PC-9 (cell line): ENCODE measurements around the gene CUZD1. TPM values are rescaled to one million over a fixed set of nuclear protein-coding genes. Genes with fewer than 3 reads are reported as not detected.

Experiments
- BruUV-seq: library from RNA; stranded (reverse); fragments of 400-500 nt; replicated peaks from 2 replicates; lab custom pipeline; 2021; lab: Mats Ljungman, UMichigan
- CTCF ChIA-PET: fragments of 300-600 bp; sonication (Branson Sonifier 250); formaldehyde crosslinking; loops from one replicate; lab custom pipeline; 2022; ENCODE audit warnings: antibody characterized with exemption; lab: Charles Lee
- POLR2A ChIA-PET: fragments of 300-600 bp; sonication (Branson Sonifier 250); formaldehyde crosslinking; loops from one replicate; lab custom pipeline; 2022; ENCODE audit warnings: antibody characterized with exemption; ENCODE audit not compliant: unreplicated experiment; lab: Charles Lee
- DNase-seq, 2 experiments: peaks; one replicate each; pipeline versions ENCODE4 v3.0.0 to v3.0.0-alpha.2; 2015 to 2022; ENCODE audit warnings: mixed read lengths in 1 of 2
- H2AFZ ChIP-seq: fragments of 200-600 bp; sonication (generic); 2 replicates; pipeline ENCODE4 v1.8.1; 2017; ENCODE audit warnings: antibody characterized with exemption
- H3F3A ChIP-seq: fragments of 200-600 bp; sonication (generic); 2 replicates; pipeline ENCODE4 v1.8.1; 2017; ENCODE audit warnings: antibody characterized with exemption, mild to moderate bottlenecking, low read depth; ENCODE audit not compliant: insufficient read depth
- H3K27ac ChIP-seq: fragments of 200-600 bp; sonication (generic); 2 replicates; pipeline ENCODE4 v1.6.1; 2016; ENCODE audit warnings: mixed run types
- H3K27me3 ChIP-seq: fragments of 200-600 bp; sonication (generic); 2 replicates; pipeline ENCODE4 v1.6.1; 2016; ENCODE audit warnings: low read depth, mixed run types; ENCODE audit not compliant: insufficient read depth
- H3K36me3 ChIP-seq: fragments of 200-600 bp; sonication (generic); 2 replicates; pipeline ENCODE4 v1.6.1; 2016; ENCODE audit warnings: low read depth, mixed run types
- H3K4me1 ChIP-seq: fragments of 200-600 bp; sonication (generic); replicated peaks from 2 replicates; pipeline ENCODE4 v1.6.1; 2016; ENCODE audit warnings: mixed run types; ENCODE audit not compliant: insufficient read depth
- H3K4me2 ChIP-seq: fragments of 200-600 bp; sonication (generic); 2 replicates; pipeline ENCODE4 v1.6.1; 2017; ENCODE audit warnings: mixed run types
- H3K4me3 ChIP-seq: fragments of 200-600 bp; sonication (generic); 2 replicates; pipeline ENCODE4 v1.6.1; 2016; ENCODE audit warnings: mixed run types
- H3K79me2 ChIP-seq: fragments of 200-600 bp; sonication (generic); 2 replicates; pipeline ENCODE4 v1.6.1; 2017; ENCODE audit warnings: low read depth, mixed run types
- H3K9me2 ChIP-seq: fragments of 200-600 bp; sonication (generic); 2 replicates; pipeline ENCODE4 v1.8.1; 2017; ENCODE audit warnings: mild to moderate bottlenecking; ENCODE audit not compliant: insufficient read depth
- H3K9me3 ChIP-seq: fragments of 200-600 bp; sonication (generic); 2 replicates; pipeline ENCODE4 v1.8.1; 2016; ENCODE audit warnings: low read depth; ENCODE audit not compliant: insufficient read depth
- H4K20me1 ChIP-seq: fragments of 200-600 bp; sonication (generic); 2 replicates; pipeline ENCODE4 v1.8.1; 2017; ENCODE audit not compliant: insufficient read depth
- EZH2 ChIP-seq: fragments of 200-600 bp; sonication (generic); IDR thresholded peaks from 2 replicates; pipeline ENCODE4 v1.8.0; 2017; ENCODE audit warnings: antibody characterized with exemption, low read depth
- intact Hi-C: fragments of 100-400 bp; cut with micrococcal nuclease; formaldehyde crosslinking; loops from one replicate; pipeline ENCODE4 v1.10.0; 2022; ENCODE audit not compliant: unreplicated experiment
- total RNA-seq: library from RNA; stranded (reverse); gene quantifications from 2 replicates; pipeline ENCODE4 v1.2.3, GENCODE V29; 2021
- TF ChIP-seq, protein P1 (sequence below): fragments of 200-600 bp; sonication (generic); conservative IDR thresholded peaks from 2 replicates; pipeline ENCODE4 v1.6.1; 2017; ENCODE audit warnings: mixed run types, antibody characterized with exemption, mild to moderate bottlenecking, moderate library complexity

CUZD1 gene
- total RNA-seq, 1 experiment from 2014 or later, result 2.0 TPM

DNA sequence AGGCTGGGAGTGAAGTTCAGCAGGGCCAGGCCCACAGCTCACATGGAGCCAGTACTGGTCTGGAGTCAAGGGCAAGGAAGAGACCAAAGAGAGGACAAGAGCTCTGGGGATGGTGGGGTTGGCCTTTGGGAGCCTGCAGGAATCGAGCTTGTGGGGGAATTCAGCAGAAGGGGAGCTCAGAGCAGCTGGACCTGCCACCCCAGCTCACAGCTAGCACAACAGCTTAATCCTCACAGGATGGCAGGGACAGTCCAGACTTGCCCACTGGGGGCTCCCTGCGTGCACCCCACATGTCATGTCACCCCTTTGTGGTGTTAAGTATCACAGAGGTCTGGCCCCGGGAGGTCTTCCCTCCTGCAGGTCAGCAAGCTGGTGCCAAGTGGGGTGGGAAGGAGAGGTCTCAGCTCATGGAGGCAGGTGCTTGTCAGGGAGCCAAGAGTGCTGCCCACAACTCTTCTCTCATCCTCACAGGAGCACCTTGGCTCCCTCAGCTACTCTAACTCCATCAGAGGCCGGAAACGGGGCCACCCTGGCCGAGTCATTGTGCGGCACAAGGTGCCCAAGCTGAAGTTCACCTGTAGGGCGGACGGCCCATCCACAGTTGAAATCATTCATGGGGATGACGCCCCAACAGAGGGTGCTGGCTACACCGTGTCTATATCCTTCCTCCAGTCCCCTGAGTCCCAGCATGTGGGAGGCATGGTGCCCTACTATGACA is 22.5 kb downstream of the CUZD1 start:
- Histone ChIP-seq H3F3A (no peaks in the 10 kb centered on the region), H3K27ac (no peak overlapping the region), H3K4me3 (no peak overlapping the region), H3K4me1 (no peaks in the 10 kb centered on the region), H3K79me2 (no peaks in the 10 kb centered on the region), H4K20me1 (no peaks in the 10 kb centered on the region), H3K27me3 (peaks cover 54% of the 10 kb centered on the region), H3K9me2 (no peaks in the 10 kb centered on the region), H3K36me3 (no peaks in the 10 kb centered on the region), H3K9me3 (no peaks in the 10 kb centered on the region), H2AFZ (no peak overlapping the region), H3K4me2 (no peak overlapping the region)
- BruUV-seq, result no TSS peak
- DNase-seq, result no peak
- ChIA-PET CTCF (no interaction called here), POLR2A (no interaction called here)
- TF ChIP-seq, protein P1, sequence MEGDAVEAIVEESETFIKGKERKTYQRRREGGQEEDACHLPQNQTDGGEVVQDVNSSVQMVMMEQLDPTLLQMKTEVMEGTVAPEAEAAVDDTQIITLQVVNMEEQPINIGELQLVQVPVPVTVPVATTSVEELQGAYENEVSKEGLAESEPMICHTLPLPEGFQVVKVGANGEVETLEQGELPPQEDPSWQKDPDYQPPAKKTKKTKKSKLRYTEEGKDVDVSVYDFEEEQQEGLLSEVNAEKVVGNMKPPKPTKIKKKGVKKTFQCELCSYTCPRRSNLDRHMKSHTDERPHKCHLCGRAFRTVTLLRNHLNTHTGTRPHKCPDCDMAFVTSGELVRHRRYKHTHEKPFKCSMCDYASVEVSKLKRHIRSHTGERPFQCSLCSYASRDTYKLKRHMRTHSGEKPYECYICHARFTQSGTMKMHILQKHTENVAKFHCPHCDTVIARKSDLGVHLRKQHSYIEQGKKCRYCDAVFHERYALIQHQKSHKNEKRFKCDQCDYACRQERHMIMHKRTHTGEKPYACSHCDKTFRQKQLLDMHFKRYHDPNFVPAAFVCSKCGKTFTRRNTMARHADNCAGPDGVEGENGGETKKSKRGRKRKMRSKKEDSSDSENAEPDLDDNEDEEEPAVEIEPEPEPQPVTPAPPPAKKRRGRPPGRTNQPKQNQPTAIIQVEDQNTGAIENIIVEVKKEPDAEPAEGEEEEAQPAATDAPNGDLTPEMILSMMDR, result no peak
- no peak for TF ChIP-seq EZH2
- intact Hi-C loops, result no loop called here

DNA sequence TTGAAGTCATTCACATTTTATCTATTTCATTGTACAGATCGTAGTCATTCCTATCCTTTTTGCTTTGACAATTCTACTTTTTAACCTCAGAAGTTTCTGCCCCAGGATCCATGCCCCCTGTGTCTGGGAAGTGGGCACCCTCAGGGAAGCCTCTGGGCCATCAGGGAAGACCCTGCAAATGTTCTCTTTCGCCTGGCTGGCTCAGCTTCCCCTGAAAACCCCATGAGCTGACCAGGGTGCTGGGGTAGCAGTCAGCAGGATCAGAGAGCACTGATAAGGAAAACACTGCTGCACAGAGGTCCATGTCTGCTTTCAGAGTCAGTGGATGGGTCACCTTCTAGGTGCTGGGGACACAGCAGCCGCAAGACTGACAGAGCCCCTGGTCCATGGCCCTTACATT is 23.8 kb downstream of the CUZD1 start:
- TF ChIP-seq, protein P1, result no peak
- no peak for TF ChIP-seq EZH2
- no peaks in the 10 kb centered on the region for H3K36me3 ChIP-seq
- H2AFZ ChIP-seq, result no peak overlapping the region
- CTCF ChIA-PET, result no interaction called here
- H3K27me3 ChIP-seq, result peaks cover 54% of the 10 kb centered on the region
- intact Hi-C loops, result no loop called here
- H4K20me1 ChIP-seq, result no peaks in the 10 kb centered on the region
- POLR2A ChIA-PET, result no interaction called here
- no peak overlapping the region for H3K4me2 ChIP-seq
- DNase-seq, result no peak
- H3K9me3 ChIP-seq, result no peaks in the 10 kb centered on the region
- no peaks in the 10 kb centered on the region for H3K4me1 ChIP-seq
- H3K79me2 ChIP-seq, result no peaks in the 10 kb centered on the region
- H3F3A ChIP-seq, result no peaks in the 10 kb centered on the region
- H3K27ac ChIP-seq, result no peak overlapping the region
- H3K4me3 ChIP-seq, result no peak overlapping the region
- no peaks in the 10 kb centered on the region for H3K9me2 ChIP-seq
- no TSS peak for BruUV-seq

DNA sequence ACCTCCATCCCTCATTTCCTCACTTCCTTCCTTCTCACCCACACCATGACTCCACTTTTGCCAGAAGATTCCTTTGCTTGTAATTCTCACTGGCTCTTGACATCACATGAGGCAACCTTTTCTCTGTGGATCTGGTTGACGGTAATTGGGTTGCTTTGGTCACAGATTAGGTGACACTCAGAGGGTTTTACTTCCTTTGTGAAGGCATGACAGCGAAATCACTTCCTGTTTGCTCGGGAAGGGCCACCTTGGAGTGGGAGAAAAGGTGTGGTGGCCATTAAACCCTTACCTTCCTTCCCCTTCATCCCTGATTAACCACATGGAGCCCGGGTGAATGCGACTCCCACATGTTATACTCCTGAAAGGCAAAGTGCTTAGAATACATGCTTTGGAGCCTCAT is 30.2 kb downstream of the CUZD1 start:
- Histone ChIP-seq H3K9me3 (no peaks in the 10 kb centered on the region), H4K20me1 (no peaks in the 10 kb centered on the region), H2AFZ (no peak overlapping the region), H3K27ac (no peak overlapping the region), H3K79me2 (no peaks in the 10 kb centered on the region), H3K4me1 (no peaks in the 10 kb centered on the region), H3K4me3 (no peak overlapping the region), H3K36me3 (no peaks in the 10 kb centered on the region), H3K9me2 (no peaks in the 10 kb centered on the region), H3K27me3 (peaks cover 28% of the 10 kb centered on the region), H3F3A (no peaks in the 10 kb centered on the region), H3K4me2 (no peak overlapping the region)
- ChIA-PET POLR2A (no interaction called here), CTCF (no interaction called here)
- intact Hi-C loops, result no loop called here
- no TSS peak for BruUV-seq
- TF ChIP-seq, protein P1, result no peak
- TF ChIP-seq EZH2, result no peak
- no peak for DNase-seq
